GM12892 (cell line): ENCODE measurements around the gene C1QL1.

Source experiments
- POLR2A ChIP-seq: IDR thresholded peaks from 2 replicates; pipeline ENCODE4 v1.6.1; 2011; ENCODE audit warnings: low read depth, low read length, control low read depth
- POLR2AphosphoS5 ChIP-seq: IDR thresholded peaks from 2 replicates; pipeline ENCODE4 v1.6.1; 2011; ENCODE audit warnings: low read depth, low read length, control low read depth

- TF ChIP-seq POLR2A (no peak), POLR2AphosphoS5 (no peak)
Observed at GRCh38 chr17:44996304-44996703, 28.2 kb upstream of the C1QL1 start.
